Caco-2 (cell line): Measurements from ENCODE around the gene MSTO1. TPM values are rescaled to one million over a fixed set of nuclear protein-coding genes. Genes with fewer than 3 reads are reported as not detected.
"Not testable (repeated sequence)": the region's sequence is repeated elsewhere in the genome, so short reads cannot be mapped to it uniquely, and the experiment has no call there.

Experiments used
- BruUV-seq: library from RNA; stranded (reverse); fragments of 400-500 nt; replicated peaks from 2 replicates; lab custom pipeline; 2021; lab: Mats Ljungman, UMichigan
- CTCF ChIA-PET: fragments of 300-600 bp; sonication (Branson Sonifier 250); formaldehyde crosslinking; loops from one replicate; lab custom pipeline; 2022; ENCODE audit warnings: antibody characterized with exemption; lab: Charles Lee
- POLR2A ChIA-PET: fragments of 300-600 bp; sonication (Branson Sonifier 250); formaldehyde crosslinking; loops from one replicate; lab custom pipeline; 2022; ENCODE audit warnings: antibody characterized with exemption; lab: Charles Lee
- DNase-seq, 2 experiments: peaks; one replicate each; pipeline versions ENCODE4 v3.0.0 to v3.0.0-alpha.2; 2020 to 2022
- H3K27me3 ChIP-seq: replicated peaks from 2 replicates; pipeline ENCODE4 v1.6.0; 2011; ENCODE audit warnings: low read length; ENCODE audit not compliant: control insufficient read depth, insufficient read depth
- H3K36me3 ChIP-seq: 2 replicates; pipeline ENCODE4 v1.5.1; 2011; ENCODE audit warnings: low read length; ENCODE audit not compliant: control insufficient read depth, insufficient read depth
- H3K4me1 ChIP-seq: fragments of 250-450 bp; sonication (Bioruptor Pico); 2 replicates; pipeline ENCODE4 v1.5.1; 2020; ENCODE audit warnings: mild to moderate bottlenecking
- H3K4me3 ChIP-seq: 2 replicates; pipeline ENCODE4 v1.5.1; 2011; ENCODE audit warnings: low read depth, mild to moderate bottlenecking, control low read depth, low read length
- H3K9me3 ChIP-seq: fragments of 250-450 bp; sonication (Bioruptor Pico); 2 replicates; pipeline ENCODE4 v1.5.1; 2020; ENCODE audit warnings: mild to moderate bottlenecking, moderate library complexity
- H3K27ac Mint-ChIP-seq: one replicate; pipeline ENCODE4 v1.8.0; 2022; ENCODE audit warnings: mixed read lengths; ENCODE audit not compliant: unreplicated experiment
- H3K27me3 Mint-ChIP-seq: one replicate; pipeline ENCODE4 v1.8.0; 2022; ENCODE audit warnings: mixed read lengths; ENCODE audit not compliant: insufficient read depth, unreplicated experiment
- H3K36me3 Mint-ChIP-seq: one replicate; pipeline ENCODE4 v1.8.0; 2022; ENCODE audit warnings: mild to moderate bottlenecking, mixed read lengths; ENCODE audit not compliant: insufficient read depth, unreplicated experiment
- H3K4me1 Mint-ChIP-seq: one replicate; pipeline ENCODE4 v1.8.0; 2022; ENCODE audit warnings: low read depth, mixed read lengths; ENCODE audit not compliant: unreplicated experiment
- H3K4me3 Mint-ChIP-seq: one replicate; pipeline ENCODE4 v1.8.0; 2022; ENCODE audit warnings: mild to moderate bottlenecking, moderate library complexity, mixed read lengths; ENCODE audit not compliant: unreplicated experiment
- H3K9me3 Mint-ChIP-seq: one replicate; pipeline ENCODE4 v1.8.0; 2022; ENCODE audit warnings: mixed read lengths; ENCODE audit not compliant: unreplicated experiment
- CTCF ChIP-seq, 2 experiments: fragments of 200-600 bp in 1 of 2; IDR thresholded peaks; 1 replicate in 1 of 2; 2 replicates in 1 of 2; pipeline versions ENCODE4 v1.5.1 to v1.8.0; 2011 to 2022; ENCODE audit warnings: antibody characterized with exemption in 1 of 2, control low read depth in 1 of 2, inconsistent platforms in 1 of 2, low read depth in 1 of 2, low read length in 1 of 2, mild to moderate bottlenecking in 1 of 2, moderate library complexity in 1 of 2; ENCODE audit not compliant: insufficient read depth in 1 of 2, severe bottlenecking in 1 of 2, unreplicated experiment in 1 of 2
- intact Hi-C: fragments of 100-400 bp; cut with micrococcal nuclease; formaldehyde crosslinking; loops from one replicate; pipeline ENCODE4 v1.10.0; 2022; ENCODE audit not compliant: unreplicated experiment
- total RNA-seq: library from RNA; stranded (reverse); gene quantifications from 2 replicates; pipeline ENCODE4 v1.2.3, GENCODE V29; 2022

MSTO1 gene
- total RNA-seq, 1 experiment from 2014 or later = 65.3 TPM

DNA sequence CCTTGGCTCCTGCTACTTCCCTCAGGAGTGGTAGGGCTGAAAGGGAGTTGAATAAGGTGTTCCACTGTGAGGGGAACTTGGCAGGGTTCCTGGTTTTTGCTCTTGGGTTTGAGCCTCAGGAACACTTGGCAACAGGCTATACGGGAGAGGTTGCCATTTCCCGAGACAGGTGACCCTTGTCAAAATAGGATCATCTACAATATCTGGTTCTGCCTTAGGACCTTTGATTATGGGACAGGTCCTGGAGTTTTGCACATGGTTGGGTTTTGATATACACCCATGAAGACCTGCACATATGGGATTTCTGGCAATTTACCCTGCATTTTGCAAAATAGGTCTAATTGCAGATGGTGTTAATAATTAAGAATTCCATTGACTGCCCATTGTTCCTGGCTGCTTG, 47.4 kb downstream of the MSTO1 start:
- Mint-ChIP-seq H3K4me1 (no peaks in the 10 kb centered on the region), H3K4me3 (no peak overlapping the region), H3K27ac (no peak overlapping the region), H3K9me3 (peaks cover 6% of the 10 kb centered on the region), H3K27me3 (no peaks in the 10 kb centered on the region), H3K36me3 (peaks cover 55% of the 10 kb centered on the region)
- Histone ChIP-seq H3K4me3 (no peak overlapping the region), H3K27me3 (no peaks in the 10 kb centered on the region), H3K4me1 (no peaks in the 10 kb centered on the region; the same call in 1 of the 2 replicates), H3K36me3 (no peaks in the 10 kb centered on the region; the same call in 1 of the 2 replicates), H3K9me3 (no peaks in the 10 kb centered on the region)
- POLR2A ChIA-PET = no interaction called here
- BruUV-seq = no TSS peak
- intact Hi-C loops = no loop called here
- CTCF ChIA-PET = no interaction called here
- no peak for TF ChIP-seq CTCF (IDR thresholded peaks at IDR 0.05; ENCODE audit: insufficient read depth in 1 of 2, low read depth in 1 of 2, low read length in 1 of 2, severe bottlenecking in 1 of 2, unreplicated experiment in 1 of 2)
- no peak for DNase-seq

GRCh38 chr1:155661239-155661638, 51.2 kb downstream of the MSTO1 start:
- H3K9me3 Mint-ChIP-seq, H3K27me3 Mint-ChIP-seq, CTCF ChIA-PET, H3K4me3 ChIP-seq, H3K9me3 ChIP-seq, H3K27ac Mint-ChIP-seq, H3K27me3 ChIP-seq, intact Hi-C loops, H3K4me1 Mint-ChIP-seq, POLR2A ChIA-PET, H3K4me3 Mint-ChIP-seq, H3K4me1 ChIP-seq, H3K36me3 ChIP-seq, DNase-seq, BruUV-seq: not testable (repeated sequence)
- H3K36me3 Mint-ChIP-seq = peaks cover 93% of the 10 kb centered on the region

Other genes starting within 250 kb of the MSTO1 start
- gene ASH1L, start 47.4 kb upstream of the MSTO1 start, total RNA-seq = 39.4 and 45.1 TPM in 2 replicates
- 61.1 and 63.0 TPM in 2 replicates for gene YY1AP1, start 78.6 kb downstream of the MSTO1 start, total RNA-seq
- gene DAP3, start 78.9 kb downstream of the MSTO1 start, total RNA-seq = 165 and 185 TPM in 2 replicates
- gene GON4L, start 247.0 kb downstream of the MSTO1 start, total RNA-seq = 43.7 and 47.3 TPM in 2 replicates
- 0.05 TPM in 1 of 2 replicates, not detected in the other for gene SYT11, start 249.3 kb downstream of the MSTO1 start, total RNA-seq